AG04450 (cell line): ENCODE measurements around the gene ABHD14A. TPM values are rescaled to one million over a fixed set of nuclear protein-coding genes. Genes with fewer than 3 reads are reported as not detected.

ENCODE experiments used
- CTCF ChIA-PET: fragments of 300-600, 350-600 bp; formaldehyde crosslinking; extraction: SDS; loops from one replicate; lab custom pipeline; 2022; ENCODE audit warnings: antibody characterized with exemption, inconsistent platforms; lab: Charles Lee
- POLR2A ChIA-PET: fragments of 350-600 bp; formaldehyde crosslinking; extraction: SDS; loops from one replicate; lab custom pipeline; 2021; ENCODE audit warnings: antibody characterized with exemption, inconsistent platforms; lab: Yijun Ruan, JAX
- DNase-seq: peaks from one replicate; pipeline ENCODE4 v3.0.0-alpha.2; 2011; ENCODE audit warnings: low read depth, low spot score
- H3K27ac ChIP-seq: one replicate; pipeline ENCODE4 v1.5.1; 2012; ENCODE audit warnings: low read depth, low read length, control low read depth
- H3K27me3 ChIP-seq: one replicate; pipeline ENCODE4 v1.6.0; 2012; ENCODE audit warnings: low read length; ENCODE audit not compliant: control insufficient read depth, insufficient read depth
- H3K4me3 ChIP-seq: 2 replicates; pipeline ENCODE4 v1.5.1; 2011; ENCODE audit warnings: mild to moderate bottlenecking, low read depth, low read length, control low read depth
- H3K9me3 ChIP-seq: 2 replicates; pipeline ENCODE4 v1.5.1; 2012; ENCODE audit warnings: low read length; ENCODE audit not compliant: control insufficient read depth, insufficient read depth
- polyA plus RNA-seq: library from polyadenylated mRNA; depleted of rRNA; stranded (reverse); fragments of >200 nt; gene quantifications from 2 replicates; pipeline ENCODE4 v1.2.3, GENCODE V29; 2011
- TF ChIP-seq, protein P1 (sequence below): IDR thresholded peaks from 2 replicates; pipeline ENCODE4 v1.5.1; 2011; ENCODE audit warnings: low read depth, low read length, control low read depth, inconsistent platforms

Gene ABHD14A
- polyA plus RNA-seq, 1 experiment: 8.2 TPM

DNA sequence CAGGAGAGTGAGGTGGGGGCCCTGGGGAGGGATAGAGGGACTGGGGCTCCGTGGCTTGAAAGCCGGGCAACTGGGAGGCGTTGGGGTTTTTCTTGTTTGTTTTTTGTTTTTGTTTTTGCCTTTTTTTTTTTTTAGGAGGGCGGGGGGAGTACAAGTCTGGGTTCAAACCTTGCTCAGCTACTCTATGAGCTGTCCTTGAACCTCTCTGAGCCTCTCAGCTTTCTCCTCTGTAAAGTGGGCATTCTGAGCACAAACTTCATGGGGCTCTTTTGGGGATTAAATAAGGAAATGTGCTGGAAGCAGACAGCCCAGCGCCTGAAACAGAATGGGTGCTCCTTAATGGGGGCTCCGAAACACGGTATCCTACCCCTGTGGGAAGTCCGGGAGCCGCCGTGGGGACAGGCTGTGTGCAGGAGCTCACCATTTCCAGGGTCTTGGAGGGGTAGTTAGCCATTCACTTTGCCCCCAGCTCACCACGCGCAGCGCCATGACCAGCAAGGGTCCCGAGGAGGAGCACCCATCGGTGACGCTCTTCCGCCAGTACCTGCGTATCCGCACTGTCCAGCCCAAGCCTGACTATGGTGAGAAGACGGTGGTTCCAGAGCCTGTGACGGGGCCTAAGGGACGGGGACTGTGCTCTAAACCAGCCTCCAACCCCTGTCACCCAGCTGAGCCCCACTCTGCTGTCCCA, 8.9 kb downstream of the ABHD14A start:
- no peak for DNase-seq
- ChIA-PET CTCF (interaction anchor here (0.9 to 5.6 kb wide), 4 partner anchors 10 to 42 kb away, joined by 3 to 48 read pairs (median 14); partner anchors contain the start of genes ABHD14A, ABHD14B, PARP3 and RRP9), POLR2A (interaction anchor here (0.5 to 2.9 kb wide), 12 partner anchors 8 to 539 kb away, joined by 3 to 29 read pairs (median 5); partner anchors contain the start of genes ABHD14A, ABHD14B, PCBP4 and RPL29)
- Histone ChIP-seq H3K27me3 (no peaks in the 10 kb centered on the region), H3K4me3 (peak overlapping the region; percentile 73), H3K27ac (peak overlapping the region; percentile 95), H3K9me3 (no peaks in the 10 kb centered on the region; the same call in 1 of the 2 replicates)
- TF ChIP-seq, protein P1, sequence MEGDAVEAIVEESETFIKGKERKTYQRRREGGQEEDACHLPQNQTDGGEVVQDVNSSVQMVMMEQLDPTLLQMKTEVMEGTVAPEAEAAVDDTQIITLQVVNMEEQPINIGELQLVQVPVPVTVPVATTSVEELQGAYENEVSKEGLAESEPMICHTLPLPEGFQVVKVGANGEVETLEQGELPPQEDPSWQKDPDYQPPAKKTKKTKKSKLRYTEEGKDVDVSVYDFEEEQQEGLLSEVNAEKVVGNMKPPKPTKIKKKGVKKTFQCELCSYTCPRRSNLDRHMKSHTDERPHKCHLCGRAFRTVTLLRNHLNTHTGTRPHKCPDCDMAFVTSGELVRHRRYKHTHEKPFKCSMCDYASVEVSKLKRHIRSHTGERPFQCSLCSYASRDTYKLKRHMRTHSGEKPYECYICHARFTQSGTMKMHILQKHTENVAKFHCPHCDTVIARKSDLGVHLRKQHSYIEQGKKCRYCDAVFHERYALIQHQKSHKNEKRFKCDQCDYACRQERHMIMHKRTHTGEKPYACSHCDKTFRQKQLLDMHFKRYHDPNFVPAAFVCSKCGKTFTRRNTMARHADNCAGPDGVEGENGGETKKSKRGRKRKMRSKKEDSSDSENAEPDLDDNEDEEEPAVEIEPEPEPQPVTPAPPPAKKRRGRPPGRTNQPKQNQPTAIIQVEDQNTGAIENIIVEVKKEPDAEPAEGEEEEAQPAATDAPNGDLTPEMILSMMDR: no peak

DNA sequence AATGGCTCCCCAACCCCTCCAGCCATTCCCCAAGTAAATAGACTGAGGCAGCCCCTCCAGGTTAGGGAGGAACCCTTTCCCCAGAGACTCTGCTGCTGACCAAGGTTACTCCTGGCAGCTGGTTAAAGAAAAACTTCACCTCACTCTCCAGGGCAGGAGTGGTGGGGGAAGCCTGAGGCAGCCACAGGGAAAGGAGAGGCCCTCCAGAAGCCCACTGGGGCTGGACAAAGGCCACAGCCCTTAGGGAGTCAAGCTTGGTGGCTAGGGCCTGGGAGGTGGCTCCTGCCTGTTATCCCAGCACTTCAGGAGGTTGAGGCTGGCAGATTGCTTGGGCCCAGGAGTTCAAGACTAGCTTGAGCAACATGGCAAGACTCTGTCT, 9.4 kb downstream of the ABHD14A start:
- Histone ChIP-seq H3K27me3 (no peaks in the 10 kb centered on the region), H3K27ac (peak overlapping the region; percentile 31), H3K4me3 (peak overlapping the region; percentile 73), H3K9me3 (no peaks in the 10 kb centered on the region; the same call in 1 of the 2 replicates)
- DNase-seq: no peak
- TF ChIP-seq, protein P1: no peak
- POLR2A ChIA-PET: interaction anchor here (0.5 to 2.9 kb wide), 6 partner anchors 8 to 70 kb away, joined by 3 to 29 read pairs (median 6); partner anchors contain the start of genes ABHD14A, ABHD14B and RPL29
- CTCF ChIA-PET: interaction anchor here (3.9 to 5.6 kb wide), 2 partner anchors 10 to 42 kb away, joined by 24 to 48 read pairs; partner anchors contain the start of genes ABHD14A, ABHD14B, PARP3 and RRP9

DNA sequence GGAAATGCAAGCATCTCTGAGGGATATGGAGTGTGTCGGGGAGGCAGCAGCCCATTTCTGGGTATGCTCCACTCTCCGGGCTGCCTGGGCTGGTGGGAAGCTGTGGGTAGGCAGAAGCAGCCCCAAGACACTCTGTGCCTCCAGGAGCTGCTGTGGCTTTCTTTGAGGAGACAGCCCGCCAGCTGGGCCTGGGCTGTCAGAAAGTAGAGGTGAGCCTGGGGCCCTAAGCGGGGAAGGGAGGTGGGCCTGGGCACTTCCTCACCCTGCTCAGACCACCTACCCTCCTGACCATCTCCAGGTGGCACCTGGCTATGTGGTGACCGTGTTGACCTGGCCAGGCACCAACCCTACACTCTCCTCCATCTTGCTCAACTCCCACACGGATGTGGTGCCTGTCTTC, 10.2 kb downstream of the ABHD14A start:
- no peaks in the 10 kb centered on the region for H3K27me3 ChIP-seq
- TF ChIP-seq, protein P1: no peak
- H3K9me3 ChIP-seq: no peaks in the 10 kb centered on the region; the same call in 1 of the 2 replicates
- ChIA-PET CTCF (interaction anchor here (0.9 to 5.6 kb wide), 3 partner anchors 10 to 43 kb away, joined by 6 to 48 read pairs (median 24); partner anchors contain the start of genes ABHD14A, ABHD14B, PARP3 and RRP9), POLR2A (interaction anchor here (1.2 kb wide), 1 partner anchor 17 kb away, joined by 3 read pairs; no protein-coding TSS in a partner anchor)
- DNase-seq: no peak
- H3K27ac ChIP-seq: no peak overlapping the region
- H3K4me3 ChIP-seq: no peak overlapping the region

DNA sequence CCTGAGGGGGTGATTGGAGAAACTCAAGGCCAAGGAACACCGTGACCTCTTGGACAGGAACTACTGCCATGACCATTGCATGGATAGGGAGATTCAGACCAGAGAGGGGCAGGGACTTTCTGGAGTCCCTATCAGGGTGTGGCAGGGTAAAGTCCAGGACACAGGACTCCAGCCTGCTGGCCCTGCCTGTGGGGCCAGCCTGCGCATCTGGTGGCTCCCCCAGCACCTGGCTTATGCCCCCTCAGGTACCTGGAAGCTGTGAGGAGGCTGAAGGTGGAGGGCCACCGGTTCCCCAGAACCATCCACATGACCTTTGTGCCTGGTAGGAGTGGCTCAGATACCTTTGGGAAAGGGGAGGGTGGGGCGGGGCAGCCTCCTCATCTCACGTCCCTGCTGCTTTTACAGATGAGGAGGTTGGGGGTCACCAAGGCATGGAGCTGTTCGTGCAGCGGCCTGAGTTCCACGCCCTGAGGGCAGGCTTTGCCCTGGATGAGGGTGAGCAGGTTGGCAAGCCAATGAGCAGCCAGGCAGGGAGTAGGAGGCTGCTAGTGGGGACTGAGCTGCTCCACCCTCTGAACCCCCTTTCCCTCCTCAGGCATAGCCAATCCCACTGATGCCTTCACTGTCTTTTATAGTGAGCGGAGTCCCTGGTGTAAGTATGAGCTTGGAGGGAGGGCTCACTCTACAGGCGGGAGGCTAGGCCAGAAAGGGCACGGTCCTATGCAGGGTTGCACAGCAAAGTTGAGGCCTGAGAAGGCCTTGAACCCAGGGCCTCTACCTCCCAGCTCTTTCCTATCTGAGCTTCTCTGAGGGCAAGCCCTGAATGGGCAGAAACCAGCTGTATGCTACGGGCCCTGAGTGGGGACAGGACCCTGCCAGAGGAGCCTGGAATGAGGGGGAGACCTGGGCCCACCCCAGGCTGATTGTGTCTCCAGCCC, 11.4 kb downstream of the ABHD14A start:
- ChIA-PET POLR2A (interaction anchor here (1.1 kb wide), 1 partner anchor 9 kb away, joined by 4 read pairs; the partner anchor contains the start of gene RPL29), CTCF (interaction anchor here (0.6 to 1.6 kb wide), 2 partner anchors 12 to 70 kb away, joined by 3 to 7 read pairs; partner anchors contain the start of genes ABHD14B and DUSP7)
- H3K4me3 ChIP-seq: no peak overlapping the region
- TF ChIP-seq, protein P1: no peak
- no peak for DNase-seq
- H3K27ac ChIP-seq: no peak overlapping the region
- no peaks in the 10 kb centered on the region for H3K27me3 ChIP-seq
- H3K9me3 ChIP-seq: no peaks in the 10 kb centered on the region; the same call in 1 of the 2 replicates
